HG03469 (cell line): ENCODE results near the gene MYEF2.
A peak's percentile ranks its signal among the peaks of the same experiment; 100 is the strongest.

ENCODE experiments used
- ATAC-seq: cut with Tn5 transposase; IDR thresholded peaks from one replicate; pipeline ENCODE4 v1.9.1; 2021; ENCODE audit warnings: mild to moderate bottlenecking, moderate library complexity, moderate number of reproducible peaks; ENCODE audit not compliant: unreplicated experiment

The MYEF2 gene

DNA sequence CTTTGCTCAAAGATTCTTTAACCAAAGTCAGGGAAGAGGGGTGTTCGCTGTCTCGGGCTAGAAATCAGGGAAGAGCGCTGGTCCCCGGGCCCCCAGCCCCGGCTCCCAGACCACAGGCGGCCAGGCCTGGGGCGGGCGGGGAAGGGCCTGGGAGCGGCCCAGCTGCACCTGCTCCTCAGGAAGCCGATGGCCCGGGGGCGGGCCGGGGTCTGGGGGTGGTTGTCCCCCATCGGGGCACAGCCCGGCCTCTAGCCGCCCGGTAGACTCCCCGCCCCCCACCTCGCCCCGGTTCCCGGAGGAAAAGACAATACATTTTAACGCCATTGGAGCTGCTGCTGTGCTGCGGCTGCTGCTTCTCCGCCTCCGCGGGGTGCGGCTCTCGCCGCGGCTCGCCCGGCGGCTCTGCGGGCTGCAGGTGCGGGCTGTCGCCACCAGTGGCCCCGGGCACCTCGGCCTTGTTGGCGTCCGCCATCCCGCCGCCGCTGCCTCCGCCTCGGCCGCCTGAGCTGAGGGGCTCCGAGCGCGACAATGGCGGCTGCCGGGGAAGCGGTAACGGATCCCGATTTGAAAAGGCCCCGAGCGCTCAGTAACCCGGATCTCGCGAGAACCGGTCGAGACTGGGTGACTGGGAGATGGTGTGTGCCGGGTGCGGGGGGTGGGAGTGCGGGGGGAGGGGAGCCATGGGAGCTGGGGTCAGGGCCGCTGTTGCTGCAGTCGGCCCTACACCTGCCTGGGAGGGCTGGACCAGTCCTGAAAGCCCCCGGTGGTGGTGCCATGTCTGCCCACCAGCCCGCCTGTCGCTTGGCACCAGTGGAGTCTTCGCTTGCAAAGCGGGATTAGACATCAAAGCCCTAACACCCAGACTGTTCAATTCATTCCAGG, at the start of gene MYEF2:
Gene MYEF2 (minus strand): TSS at position 530 of the 882 bp plus-strand sequence. CDS start 58 bp downstream, at position 472.
- peak; percentile 59 for ATAC-seq

GRCh38 chr15:48225771-48226170, 47.7 kb upstream of the MYEF2 start:
- ATAC-seq, result no peak

DNA sequence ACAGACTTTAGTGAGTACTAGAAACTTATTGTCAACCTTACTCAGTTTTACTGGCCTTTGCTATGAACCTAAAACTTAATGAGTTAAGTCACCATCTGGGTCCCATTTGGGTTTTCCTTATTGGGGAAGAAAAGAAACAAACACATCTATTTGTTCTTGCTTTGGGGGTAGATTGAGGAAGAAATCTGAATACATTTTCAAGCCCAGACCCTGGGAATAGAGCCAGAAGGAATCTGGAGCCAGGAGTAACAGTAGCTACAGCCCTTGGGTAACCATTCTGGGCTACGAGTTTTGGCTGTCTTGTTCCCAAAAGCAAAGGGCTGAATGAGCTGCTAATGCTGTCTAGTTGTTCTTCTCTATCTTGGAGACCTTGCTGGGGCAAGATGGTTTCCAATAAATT, 44.5 kb upstream of the MYEF2 start:
- ATAC-seq, result no peak

- no peak for ATAC-seq
Observed at GRCh38 chr15:48221885-48222284, 43.8 kb upstream of the MYEF2 start.

DNA sequence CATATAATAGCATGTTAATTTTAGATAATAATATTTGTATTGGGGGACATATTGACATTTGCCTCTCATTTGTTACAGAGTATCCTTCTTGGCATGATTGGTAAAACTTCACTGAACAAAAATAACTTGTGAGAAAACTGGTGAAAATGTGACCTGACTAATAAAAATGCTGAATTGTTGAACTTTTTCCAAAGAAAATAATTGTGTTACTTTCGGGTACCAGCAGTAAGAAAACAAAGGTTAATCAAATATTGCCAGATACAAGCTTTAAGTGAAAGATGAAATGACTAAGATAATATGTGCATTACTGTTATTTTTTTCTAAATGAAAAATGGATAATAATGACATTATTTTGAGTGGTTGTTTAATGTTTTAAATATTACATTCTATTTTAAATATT, 43.2 kb upstream of the MYEF2 start:
- no peak for ATAC-seq

GRCh38 chr15:48205981-48206380, 27.9 kb upstream of the MYEF2 start, which contains the start of gene SLC12A1:
SLC12A1 (plus strand) TSS chr15:48206302; CDS start chr15:48207720, 1,418 bp downstream.
- ATAC-seq, result no peak

DNA sequence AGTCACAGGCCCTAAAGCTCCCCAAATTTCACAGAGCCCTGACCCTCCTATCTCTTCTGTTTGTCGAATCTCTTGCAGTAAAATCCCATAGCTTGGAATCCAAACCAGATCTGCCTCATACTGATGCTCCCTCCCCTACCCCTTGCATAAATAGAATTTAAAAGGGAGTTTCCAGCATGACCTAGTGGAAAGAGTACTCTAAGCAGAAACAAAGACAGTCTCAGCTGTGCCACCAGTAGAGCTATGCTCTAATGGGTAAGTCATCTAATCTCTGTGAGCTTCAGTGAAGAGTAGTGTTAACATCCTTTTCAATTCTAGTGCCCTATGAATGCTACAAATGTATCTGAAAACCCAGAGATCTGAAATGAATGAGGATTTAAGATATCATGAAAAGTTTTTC, 24.0 kb upstream of the MYEF2 start:
- ATAC-seq, result no peak

GRCh38 chr15:48191574-48192225, 13.6 kb upstream of the MYEF2 start, which contains the start of gene CTXN2:
CTXN2 (plus strand) TSS chr15:48191665; CDS start chr15:48201301, 9,636 bp downstream.
- ATAC-seq, result no peak

GRCh38 chr15:48190932-48191573, 13.0 kb upstream of the MYEF2 start:
- no peak for ATAC-seq

DNA sequence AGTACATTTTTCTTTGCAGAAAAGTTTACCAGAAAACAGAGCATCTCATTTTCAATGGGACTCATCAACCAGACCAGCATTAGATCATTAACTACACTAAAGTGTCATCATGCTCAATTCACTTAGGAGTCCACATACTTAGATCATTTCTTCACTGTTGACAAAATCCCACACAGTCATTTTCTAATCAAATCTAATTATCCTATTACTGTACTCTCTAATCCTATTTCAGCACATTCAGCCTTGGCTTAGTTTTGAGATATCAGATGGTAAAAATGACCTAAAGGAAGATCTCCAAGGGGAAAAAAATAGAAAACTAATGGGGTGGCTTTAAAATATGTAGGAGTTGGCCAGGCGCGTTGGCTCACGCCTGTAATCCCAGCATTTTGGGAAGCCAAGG, 8.2 kb upstream of the MYEF2 start:
- no peak for ATAC-seq

DNA sequence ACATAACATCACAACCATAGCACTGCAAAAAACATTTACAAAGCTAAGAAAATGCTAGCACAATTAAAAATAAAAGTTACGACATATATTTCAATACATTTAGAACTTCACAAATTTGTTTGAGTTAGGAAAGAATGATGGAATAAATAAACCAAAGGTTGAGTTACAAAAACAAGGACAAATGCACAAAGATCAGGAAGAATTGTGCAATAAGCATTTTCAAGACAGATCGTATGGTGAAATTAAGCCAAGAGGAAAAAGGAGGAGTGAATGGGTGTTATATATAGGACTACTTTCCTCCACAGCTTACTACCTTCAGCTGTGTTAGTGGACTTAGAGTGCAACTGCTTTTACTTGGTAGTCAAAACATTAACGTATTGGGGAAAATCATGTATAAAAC, 7.4 kb upstream of the MYEF2 start:
- no peak for ATAC-seq

DNA sequence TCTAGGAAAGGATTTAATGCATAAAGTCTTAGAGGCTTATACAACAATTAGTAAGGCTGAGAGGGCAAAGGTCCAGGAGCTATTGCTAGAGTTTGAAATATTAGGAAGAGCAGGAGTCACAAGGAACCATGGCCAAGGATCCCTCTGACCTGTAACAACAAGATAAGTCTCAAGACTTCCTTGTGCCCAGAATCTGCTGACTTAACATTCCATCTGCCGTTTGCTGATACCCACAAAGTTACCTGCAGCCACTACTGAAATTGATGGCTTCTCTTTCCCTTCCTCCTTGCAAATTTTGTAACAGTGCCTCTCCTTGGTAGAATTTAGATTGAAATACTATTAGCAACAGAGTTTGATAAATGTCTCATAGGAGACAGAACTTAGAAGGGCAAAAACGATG, 4.7 kb upstream of the MYEF2 start:
- no peak for ATAC-seq

DNA sequence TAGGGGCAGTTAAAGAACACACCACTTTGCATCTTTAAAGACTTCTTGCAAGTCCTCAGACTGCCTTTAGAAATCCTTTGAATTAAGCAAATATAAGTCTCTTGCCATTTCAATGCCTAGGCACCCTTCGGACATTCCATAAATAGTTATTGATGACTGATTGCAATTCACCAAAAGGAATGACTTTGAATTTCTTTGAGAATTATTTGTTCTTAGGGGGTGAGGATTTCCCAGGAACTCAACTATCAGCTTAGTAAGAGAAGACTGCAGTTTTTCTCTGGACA, 495 bp upstream of the MYEF2 start:
- no peak for ATAC-seq

GRCh38 chr15:48177383-48177765, 721 bp downstream of the MYEF2 start:
- peak; percentile 51 for ATAC-seq

- ATAC-seq, result no peak
Observed at GRCh38 chr15:48176957-48177356, 1.1 kb downstream of the MYEF2 start.

- ATAC-seq, result no peak
Observed at GRCh38 chr15:48176112-48176511, 2.0 kb downstream of the MYEF2 start.

DNA sequence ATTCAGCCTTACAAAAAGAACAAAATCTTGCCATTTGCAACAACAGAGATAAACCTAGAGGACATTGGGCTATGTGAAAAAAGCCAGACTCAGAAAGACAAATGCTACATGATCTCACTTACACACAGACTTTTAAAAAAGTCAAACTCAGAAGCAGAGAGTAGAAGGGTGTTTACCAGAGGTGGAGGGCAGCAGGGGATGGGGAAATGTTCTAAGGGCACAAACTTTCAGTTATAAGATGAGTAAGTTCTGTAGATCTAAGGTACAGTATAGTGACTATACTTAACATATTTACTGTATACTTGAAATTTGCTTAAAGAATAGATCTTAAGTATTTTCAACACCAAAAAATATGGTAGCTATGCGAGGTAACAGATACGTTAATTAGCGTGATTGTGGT, 3.0 kb downstream of the MYEF2 start:
- no peak for ATAC-seq

DNA sequence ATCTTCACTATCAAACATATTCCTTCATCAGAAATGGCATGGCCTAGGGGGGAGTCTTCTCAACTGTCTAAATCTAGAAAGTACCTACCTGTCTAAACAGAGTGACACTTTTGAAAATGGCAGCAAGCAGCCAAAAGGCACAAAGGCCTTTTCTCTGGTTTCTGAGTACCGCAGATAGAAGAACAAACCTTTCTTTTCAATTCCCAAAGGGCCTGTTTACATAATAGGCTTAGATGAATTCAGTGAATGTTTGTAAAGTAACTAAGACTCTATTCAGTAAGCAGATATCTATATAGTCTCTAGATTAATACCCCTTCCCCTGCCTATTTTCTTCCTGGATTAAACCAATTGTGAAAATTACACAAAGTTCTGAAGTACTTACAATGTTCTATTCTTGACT, 7.1 kb downstream of the MYEF2 start:
- ATAC-seq, result no peak

- ATAC-seq, result no peak
Observed at GRCh38 chr15:48168616-48169015, 9.5 kb downstream of the MYEF2 start.

DNA sequence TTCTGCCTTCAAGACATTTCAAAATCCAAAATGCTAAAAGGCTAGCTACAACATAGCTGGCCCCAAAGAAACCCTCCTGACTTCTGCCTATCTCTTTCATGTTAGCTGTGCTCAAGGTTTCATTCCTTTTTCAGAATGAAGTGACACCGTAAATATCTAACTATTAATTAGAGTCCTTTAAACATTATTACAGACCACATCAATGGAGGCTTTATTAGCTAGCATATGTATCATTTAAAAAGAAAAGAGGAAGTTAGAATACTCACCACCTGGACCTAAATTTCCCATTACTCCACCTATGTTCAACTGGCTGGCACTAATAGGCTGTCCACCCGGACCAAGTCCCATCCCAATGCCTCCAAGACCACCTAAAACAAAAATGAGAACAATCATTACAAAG, 24.6 kb downstream of the MYEF2 start:
- no peak for ATAC-seq

GRCh38 chr15:48149858-48150257, 28.2 kb downstream of the MYEF2 start:
- no peak for ATAC-seq

DNA sequence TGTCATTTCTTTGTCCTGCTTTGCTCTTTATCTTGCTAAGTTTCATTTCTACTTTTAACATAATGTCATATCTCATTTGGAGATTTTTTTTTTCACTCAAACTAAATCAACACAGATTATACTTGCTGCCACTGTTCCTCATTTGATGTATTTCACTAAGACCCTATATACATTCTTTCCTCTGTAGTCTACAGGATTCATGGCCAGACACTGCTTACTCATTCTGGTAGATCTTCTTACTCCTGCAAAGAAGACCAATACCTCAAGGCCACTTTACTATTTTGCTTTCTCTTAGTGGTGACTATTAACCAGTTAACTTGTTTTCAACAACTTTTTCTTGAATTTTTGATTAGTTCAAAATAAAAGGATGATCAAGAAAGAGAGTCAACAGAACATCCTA, 30.7 kb downstream of the MYEF2 start:
- ATAC-seq, result no peak
